GM10266 (cell line): ENCODE data around the gene HSPB9.

ENCODE experiments used
- DNase-seq: peaks from one replicate; pipeline ENCODE4 v3.0.0; 2012; ENCODE audit errors: extremely low spot score
- CTCF ChIP-seq: IDR thresholded peaks from 2 replicates; pipeline ENCODE4 v1.5.1; 2012; ENCODE audit warnings: mild to moderate bottlenecking, low read depth; ENCODE audit not compliant: control insufficient read depth, insufficient read depth; ENCODE audit errors: missing control alignments

Gene HSPB9

GRCh38 chr17:42155614-42156045 is 33.0 kb downstream of the HSPB9 start:
- no peak for DNase-seq
- TF ChIP-seq CTCF = no peak

- TF ChIP-seq CTCF = no peak
- no peak for DNase-seq
These were observed 37.4 kb downstream of the HSPB9 start for GRCh38 chr17:42159796-42160530.

GRCh38 chr17:42160531-42160910 is 37.9 kb downstream of the HSPB9 start:
- DNase-seq = no peak
- no peak for TF ChIP-seq CTCF

GRCh38 chr17:42163113-42163512 is 40.5 kb downstream of the HSPB9 start:
- peak; percentile 61 for DNase-seq
- TF ChIP-seq CTCF = peak; percentile 51

GRCh38 chr17:42163696-42164407 is 41.2 kb downstream of the HSPB9 start:
- no peak for DNase-seq
- no peak for TF ChIP-seq CTCF

GRCh38 chr17:42165751-42166150 is 43.1 kb downstream of the HSPB9 start:
- TF ChIP-seq CTCF = no peak
- no peak for DNase-seq

- TF ChIP-seq CTCF = no peak
These were observed 43.7 kb downstream of the HSPB9 start for GRCh38 chr17:42166196-42166763.

More at GRCh38 chr17:42166196-42166763, 43.7 kb downstream of the HSPB9 start:
- DNase-seq = no peak
